Lower leg skin (tissue), 4 donors: ENCODE results near the gene UROD. TPM values are rescaled to one million over a fixed set of nuclear protein-coding genes. Genes with fewer than 3 reads are reported as not detected.

Experiments used
- DNase-seq, 2 donors: peaks; one replicate each; pipeline ENCODE4 v3.0.0-alpha.2; 2019; ENCODE audit warnings: low spot score in 2 of 2
- H3K4me3 ChIP-seq: fragments of 200-600 bp; sonication (generic); 2 replicates; pipeline ENCODE4 v1.5.1; 2017; ENCODE audit warnings: mild to moderate bottlenecking, low read depth; ENCODE audit not compliant: poor library complexity, severe bottlenecking
- CTCF ChIP-seq, 3 donors: fragments of 450-650 bp; IDR thresholded peaks; one replicate each; pipeline ENCODE4 v1.5.1; 2016; ENCODE audit warnings: antibody characterized with exemption in 3 of 3, mild to moderate bottlenecking in 3 of 3, moderate library complexity in 2 of 3
- POLR2A ChIP-seq, 2 donors: fragments of 450-650 bp; IDR thresholded peaks; one replicate each; pipeline ENCODE4 v1.6.1; 2016 to 2017; ENCODE audit warnings: antibody characterized with exemption in 2 of 2, mild to moderate bottlenecking in 1 of 2, moderate library complexity in 1 of 2
- WGBS, 2 donors: methylation state at CpG; one replicate each; pipeline ENCODE4 v1.1.5; 2018; 5-methylcytosine and 5-hydroxymethylcytosine counted together
- intact Hi-C: fragments of 100-400 bp; cut with DNase I; formaldehyde crosslinking; loops from one replicate; pipeline ENCODE4 v1.15.0; 2023; ENCODE audit warnings: low total_unique reads
- total RNA-seq, 4 donors: library from RNA; depleted of rRNA; stranded (reverse); fragments of >200 nt; gene quantifications; one replicate each; pipeline ENCODE4 v1.1.0, GENCODE V29; 2016

Gene UROD
- total RNA-seq, 4 donors from 2014 or later = 26.6 to 59.0 (median 45.8) TPM

DNA sequence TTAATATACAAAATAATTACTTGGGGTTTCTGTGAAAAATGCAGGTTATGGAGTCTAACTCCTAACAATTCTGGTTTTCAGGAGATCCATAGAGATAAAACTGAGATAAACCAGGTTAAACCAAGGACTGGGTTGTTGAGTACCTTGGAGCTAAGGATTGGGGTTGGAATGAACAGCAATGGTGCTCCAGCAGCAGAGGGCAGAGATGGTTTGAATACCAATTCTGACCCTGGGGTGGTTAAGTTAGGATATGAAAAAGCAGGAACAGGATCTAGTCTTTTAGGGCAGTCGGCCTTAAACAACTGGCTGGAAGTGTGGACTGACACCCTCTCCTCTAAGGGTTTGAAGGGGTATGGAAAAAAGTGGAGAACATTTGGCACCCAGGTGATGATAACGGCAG lies 53.0 kb downstream of the UROD start:
- TF ChIP-seq POLR2A (IDR thresholded peaks at IDR 0.05) (no peak), CTCF (IDR thresholded peaks at IDR 0.05) (no peak)
- no peak for DNase-seq
- intact Hi-C loops = no loop called here
- no peak overlapping the region for H3K4me3 ChIP-seq
- WGBS, 2 donors = 82 to 89% methylated on average over 2 of the region's 2 CpGs

Other genes starting within 250 kb of the UROD start
- 1,000 to 10,000 TPM; 2,628 to 4,866 (median 3,019) TPM for gene RPS8, start 236.7 kb upstream of the UROD start, total RNA-seq
- under 1 TPM in 1 of 4 donors, not detected in 3; 0.23 TPM for gene BEST4, start 224.1 kb upstream of the UROD start, total RNA-seq
- gene PLK3, start 211.9 kb upstream of the UROD start, total RNA-seq = 10 to 100 TPM; 39.7 to 80.9 (median 44.9) TPM
- gene DYNLT4, start 204.9 kb upstream of the UROD start, total RNA-seq = 1 to 10 TPM in 1 of 4 donors, not detected in 3; 2.4 TPM
- gene BTBD19, start 203.7 kb upstream of the UROD start, total RNA-seq = 1 to 10 TPM; 1.0 to 4.0 (median 2.4) TPM
- gene PTCH2, start 169.0 kb upstream of the UROD start, total RNA-seq = 1 to 10 TPM in 2 of 4 donors, under 1 TPM in 2; 0.54 to 2.7 (median 1.2) TPM
- 10 to 100 TPM; 12.8 to 19.4 (median 16.1) TPM for gene EIF2B3, start 25.7 kb upstream of the UROD start, total RNA-seq
- gene HECTD3, start 930 bp upstream of the UROD start, total RNA-seq = 10 to 100 TPM; 40.3 to 97.5 (median 48.1) TPM
- gene ZSWIM5, start 194.4 kb downstream of the UROD start, total RNA-seq = 1 to 10 TPM; 1.3 to 2.2 (median 1.7) TPM